KMS-11 (cell line): ENCODE results near the gene CRYZL1.
"Not testable (repeated sequence)": the region's sequence is repeated elsewhere in the genome, so short reads cannot be mapped to it uniquely, and the experiment has no call there.

Source experiments
- H2AFZ ChIP-seq: fragments of 200-600 bp; sonication (generic); 2 replicates; pipeline ENCODE4 v1.6.1; 2016; ENCODE audit warnings: antibody characterized with exemption, mixed run types, low read depth
- H3K27ac ChIP-seq: fragments of 200-600 bp; sonication (generic); 2 replicates; pipeline ENCODE4 v1.6.1; 2016; ENCODE audit warnings: mild to moderate bottlenecking, mixed run types
- H3K27me3 ChIP-seq: fragments of 200-600 bp; sonication (generic); 2 replicates; pipeline ENCODE4 v1.6.1; 2017; ENCODE audit warnings: mild to moderate bottlenecking, low read depth, mixed run types, moderate library complexity; ENCODE audit not compliant: insufficient read depth
- H3K36me3 ChIP-seq: fragments of 200-600 bp; sonication (generic); 2 replicates; pipeline ENCODE4 v1.6.1; 2017; ENCODE audit warnings: mild to moderate bottlenecking, mixed run types; ENCODE audit not compliant: insufficient read depth
- H3K4me1 ChIP-seq: fragments of 200-600 bp; sonication (generic); 2 replicates; pipeline ENCODE4 v1.6.1; 2016; ENCODE audit warnings: mild to moderate bottlenecking, low read depth, mixed run types; ENCODE audit not compliant: poor library complexity, severe bottlenecking
- H3K4me2 ChIP-seq: fragments of 200-600 bp; sonication (generic); 2 replicates; pipeline ENCODE4 v1.7.0; 2016; ENCODE audit warnings: mild to moderate bottlenecking, mixed run types
- H3K4me3 ChIP-seq: fragments of 200-600 bp; sonication (generic); IDR thresholded peaks from 2 replicates; pipeline ENCODE4 v1.6.1; 2017; ENCODE audit warnings: low read depth, low read length, mixed read lengths; ENCODE audit not compliant: insufficient read depth
- H3K79me2 ChIP-seq: fragments of 200-600 bp; sonication (generic); 2 replicates; pipeline ENCODE4 v1.6.1; 2016; ENCODE audit warnings: low read depth, mixed run types; ENCODE audit not compliant: insufficient read depth
- H3K9ac ChIP-seq: fragments of 200-600 bp; sonication (generic); 2 replicates; pipeline ENCODE4 v1.6.1; 2016; ENCODE audit warnings: mild to moderate bottlenecking, mixed run types
- H4K20me1 ChIP-seq: fragments of 200-600 bp; sonication (generic); 2 replicates; pipeline ENCODE4 v1.6.1; 2016; ENCODE audit warnings: mild to moderate bottlenecking, mixed run types; ENCODE audit not compliant: insufficient read depth
- CTCF ChIP-seq: fragments of 200-600 bp; sonication (generic); conservative IDR thresholded peaks from 2 replicates; pipeline ENCODE4 v1.6.1; 2017; ENCODE audit warnings: low read depth, mild to moderate bottlenecking, antibody characterized with exemption, low read length, moderate library complexity, mixed read lengths

The CRYZL1 gene

GRCh38 chr21:33622253-33622652, 19.3 kb downstream of the CRYZL1 start:
- no peaks in the 10 kb centered on the region for H3K27me3 ChIP-seq
- H4K20me1 ChIP-seq: no peaks in the 10 kb centered on the region
- no peak overlapping the region for H3K4me3 ChIP-seq
- H3K27ac ChIP-seq: no peak overlapping the region
- no peak overlapping the region for H2AFZ ChIP-seq
- H3K36me3 ChIP-seq: no peaks in the 10 kb centered on the region
- no peak overlapping the region for H3K9ac ChIP-seq
- no peak overlapping the region for H3K4me2 ChIP-seq
- no peaks in the 10 kb centered on the region for H3K79me2 ChIP-seq
- H3K4me1 ChIP-seq: no peaks in the 10 kb centered on the region
- TF ChIP-seq CTCF: no peak

GRCh38 chr21:33619726-33620125, 21.8 kb downstream of the CRYZL1 start:
- H3K27me3 ChIP-seq: no peaks in the 10 kb centered on the region
- H3K4me1 ChIP-seq: no peaks in the 10 kb centered on the region
- no peak overlapping the region for H3K4me3 ChIP-seq
- H3K4me2 ChIP-seq: no peak overlapping the region
- TF ChIP-seq CTCF: no peak
- no peak overlapping the region for H2AFZ ChIP-seq
- H3K36me3 ChIP-seq: no peaks in the 10 kb centered on the region
- H4K20me1 ChIP-seq: no peaks in the 10 kb centered on the region
- H3K9ac ChIP-seq: no peak overlapping the region
- H3K27ac ChIP-seq: no peak overlapping the region
- H3K79me2 ChIP-seq: no peaks in the 10 kb centered on the region

- no peaks in the 10 kb centered on the region for H3K4me1 ChIP-seq
- no peak overlapping the region for H3K9ac ChIP-seq
- H3K79me2 ChIP-seq: no peaks in the 10 kb centered on the region
- H3K27ac ChIP-seq: no peak overlapping the region
- TF ChIP-seq CTCF: no peak
- no peak overlapping the region for H3K4me3 ChIP-seq
- no peaks in the 10 kb centered on the region for H3K36me3 ChIP-seq
- H4K20me1 ChIP-seq: no peaks in the 10 kb centered on the region
- no peaks in the 10 kb centered on the region for H3K27me3 ChIP-seq
- H2AFZ ChIP-seq: no peak overlapping the region
- H3K4me2 ChIP-seq: no peak overlapping the region
Measured at GRCh38 chr21:33618407-33618806, 23.1 kb downstream of the CRYZL1 start.

GRCh38 chr21:33617565-33617964, 24.0 kb downstream of the CRYZL1 start:
- H3K9ac ChIP-seq, H3K36me3 ChIP-seq, H3K4me1 ChIP-seq, H3K27me3 ChIP-seq, H3K4me3 ChIP-seq, H3K27ac ChIP-seq, H4K20me1 ChIP-seq, H3K79me2 ChIP-seq, H3K4me2 ChIP-seq, H2AFZ ChIP-seq: not testable (repeated sequence)

GRCh38 chr21:33611006-33611744, 30.4 kb downstream of the CRYZL1 start:
- Histone ChIP-seq H3K36me3 (no peaks in the 10 kb centered on the region), H3K4me2 (no peak overlapping the region), H2AFZ (no peak overlapping the region), H4K20me1 (no peaks in the 10 kb centered on the region), H3K4me3 (no peak overlapping the region), H3K27ac (no peak overlapping the region), H3K27me3 (no peaks in the 10 kb centered on the region), H3K9ac (no peak overlapping the region), H3K4me1 (no peaks in the 10 kb centered on the region), H3K79me2 (no peaks in the 10 kb centered on the region)
- no peak for TF ChIP-seq CTCF
